ENCODE measurements around the gene SFMBT2.

DNA sequence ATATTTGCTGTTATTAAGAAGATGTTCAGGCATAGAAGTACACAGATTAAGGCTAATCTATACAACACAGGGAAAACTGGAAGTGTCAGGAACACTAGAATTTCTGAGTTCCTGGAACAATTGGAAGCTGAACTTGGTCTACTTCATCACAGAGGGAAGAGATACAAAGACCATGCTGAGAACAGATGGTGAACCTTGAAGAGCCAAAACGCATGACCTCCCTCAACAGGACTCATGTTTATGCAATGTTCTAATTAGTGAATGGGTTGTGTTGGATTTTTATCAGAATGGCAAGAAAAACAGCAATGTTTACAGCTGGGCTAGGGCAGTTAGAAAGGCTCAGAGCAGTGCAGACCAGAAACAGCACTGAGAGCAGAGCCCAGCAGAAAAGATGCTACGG lies 94.9 kb downstream of the SFMBT2 start:
- TF ChIP-seq, protein P1, sequence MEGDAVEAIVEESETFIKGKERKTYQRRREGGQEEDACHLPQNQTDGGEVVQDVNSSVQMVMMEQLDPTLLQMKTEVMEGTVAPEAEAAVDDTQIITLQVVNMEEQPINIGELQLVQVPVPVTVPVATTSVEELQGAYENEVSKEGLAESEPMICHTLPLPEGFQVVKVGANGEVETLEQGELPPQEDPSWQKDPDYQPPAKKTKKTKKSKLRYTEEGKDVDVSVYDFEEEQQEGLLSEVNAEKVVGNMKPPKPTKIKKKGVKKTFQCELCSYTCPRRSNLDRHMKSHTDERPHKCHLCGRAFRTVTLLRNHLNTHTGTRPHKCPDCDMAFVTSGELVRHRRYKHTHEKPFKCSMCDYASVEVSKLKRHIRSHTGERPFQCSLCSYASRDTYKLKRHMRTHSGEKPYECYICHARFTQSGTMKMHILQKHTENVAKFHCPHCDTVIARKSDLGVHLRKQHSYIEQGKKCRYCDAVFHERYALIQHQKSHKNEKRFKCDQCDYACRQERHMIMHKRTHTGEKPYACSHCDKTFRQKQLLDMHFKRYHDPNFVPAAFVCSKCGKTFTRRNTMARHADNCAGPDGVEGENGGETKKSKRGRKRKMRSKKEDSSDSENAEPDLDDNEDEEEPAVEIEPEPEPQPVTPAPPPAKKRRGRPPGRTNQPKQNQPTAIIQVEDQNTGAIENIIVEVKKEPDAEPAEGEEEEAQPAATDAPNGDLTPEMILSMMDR (IDR thresholded peaks at IDR 0.05), result no peak
- TF ChIP-seq, protein P2, sequence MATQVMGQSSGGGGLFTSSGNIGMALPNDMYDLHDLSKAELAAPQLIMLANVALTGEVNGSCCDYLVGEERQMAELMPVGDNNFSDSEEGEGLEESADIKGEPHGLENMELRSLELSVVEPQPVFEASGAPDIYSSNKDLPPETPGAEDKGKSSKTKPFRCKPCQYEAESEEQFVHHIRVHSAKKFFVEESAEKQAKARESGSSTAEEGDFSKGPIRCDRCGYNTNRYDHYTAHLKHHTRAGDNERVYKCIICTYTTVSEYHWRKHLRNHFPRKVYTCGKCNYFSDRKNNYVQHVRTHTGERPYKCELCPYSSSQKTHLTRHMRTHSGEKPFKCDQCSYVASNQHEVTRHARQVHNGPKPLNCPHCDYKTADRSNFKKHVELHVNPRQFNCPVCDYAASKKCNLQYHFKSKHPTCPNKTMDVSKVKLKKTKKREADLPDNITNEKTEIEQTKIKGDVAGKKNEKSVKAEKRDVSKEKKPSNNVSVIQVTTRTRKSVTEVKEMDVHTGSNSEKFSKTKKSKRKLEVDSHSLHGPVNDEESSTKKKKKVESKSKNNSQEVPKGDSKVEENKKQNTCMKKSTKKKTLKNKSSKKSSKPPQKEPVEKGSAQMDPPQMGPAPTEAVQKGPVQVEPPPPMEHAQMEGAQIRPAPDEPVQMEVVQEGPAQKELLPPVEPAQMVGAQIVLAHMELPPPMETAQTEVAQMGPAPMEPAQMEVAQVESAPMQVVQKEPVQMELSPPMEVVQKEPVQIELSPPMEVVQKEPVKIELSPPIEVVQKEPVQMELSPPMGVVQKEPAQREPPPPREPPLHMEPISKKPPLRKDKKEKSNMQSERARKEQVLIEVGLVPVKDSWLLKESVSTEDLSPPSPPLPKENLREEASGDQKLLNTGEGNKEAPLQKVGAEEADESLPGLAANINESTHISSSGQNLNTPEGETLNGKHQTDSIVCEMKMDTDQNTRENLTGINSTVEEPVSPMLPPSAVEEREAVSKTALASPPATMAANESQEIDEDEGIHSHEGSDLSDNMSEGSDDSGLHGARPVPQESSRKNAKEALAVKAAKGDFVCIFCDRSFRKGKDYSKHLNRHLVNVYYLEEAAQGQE (IDR thresholded peaks at IDR 0.05; ENCODE audit: insufficient read depth in 1 of 2, low read depth in 2 of 2, low read length in 1 of 2), result no peak
- no peak for TF ChIP-seq POLR2AphosphoS5 (IDR thresholded peaks at IDR 0.05; ENCODE audit: low read depth, low read length)
- TF ChIP-seq TCF7L2 (IDR thresholded peaks at IDR 0.05; ENCODE audit: low read depth, low read length), result no peak
- TF ChIP-seq SIN3A (IDR thresholded peaks at IDR 0.05; ENCODE audit: borderline replicate concordance, insufficient read depth, low read depth, low read length), result no peak

Measured in Panc1 (cell line).